Measurements from ENCODE around the gene EEF1AKMT1.

- TF ChIP-seq ZFP3 (CRISPR knock-in tag; IDR thresholded peaks at IDR 0.05) (no peak), PATZ1 (CRISPR knock-in tag; IDR thresholded peaks at IDR 0.05; ENCODE audit: borderline replicate concordance) (no peak), CSRNP3 (CRISPR knock-in tag; IDR thresholded peaks at IDR 0.05) (no peak), ZNF8 (CRISPR knock-in tag; IDR thresholded peaks at IDR 0.05) (no peak)
Observed at GRCh38 chr13:20782116-20782708, 8.5 kb upstream of the EEF1AKMT1 start.

Measured in SK-N-SH treated with all-trans-retinoic acid at 6 μM for 48 hours (cell line).